Activated naive CD8-positive, alpha-beta T cell (primary cell): ENCODE data around the gene DAPK1.

ENCODE experiments used
- H3K27ac Mint-ChIP-seq: one replicate; pipeline ENCODE4 v1.8.0; 2021; ENCODE audit warnings: mixed read lengths
- H3K27me3 Mint-ChIP-seq: one replicate; pipeline ENCODE4 v1.8.0; 2021; ENCODE audit warnings: mixed read lengths
- H3K36me3 Mint-ChIP-seq: one replicate; pipeline ENCODE4 v1.8.0; 2021; ENCODE audit warnings: mixed read lengths
- H3K4me1 Mint-ChIP-seq: one replicate; pipeline ENCODE4 v1.8.0; 2021; ENCODE audit warnings: low read depth, mixed read lengths
- H3K4me3 Mint-ChIP-seq: one replicate; pipeline ENCODE4 v1.8.0; 2021; ENCODE audit warnings: mild to moderate bottlenecking, mixed read lengths
- H3K9me3 Mint-ChIP-seq: one replicate; pipeline ENCODE4 v1.8.0; 2021; ENCODE audit warnings: low read depth, mixed read lengths

The DAPK1 gene

DNA sequence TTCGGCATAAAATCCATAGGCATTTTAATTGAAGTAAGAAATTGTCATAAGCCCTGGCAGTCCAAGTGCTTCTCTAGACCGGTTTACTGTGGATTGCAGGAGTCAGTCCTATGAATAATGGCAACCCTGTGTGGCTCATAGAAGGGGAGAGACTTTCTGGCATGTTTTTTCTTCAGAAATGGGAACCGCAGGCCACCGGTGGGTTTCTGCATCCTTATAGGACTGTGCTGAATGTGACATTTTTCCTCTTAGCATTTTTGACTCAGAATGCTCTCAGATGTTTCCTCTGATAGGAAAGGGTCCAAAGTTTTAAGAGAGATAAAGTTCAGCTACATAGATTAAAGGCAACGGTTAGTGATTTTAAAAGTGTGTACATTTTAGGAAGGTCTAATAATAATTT lies 6.3 kb downstream of the DAPK1 start:
- Mint-ChIP-seq H3K27ac (no peak overlapping the region), H3K4me1 (peaks cover 11% of the 10 kb centered on the region), H3K9me3 (no peaks in the 10 kb centered on the region), H3K27me3 (peaks cover 10% of the 10 kb centered on the region), H3K4me3 (no peak overlapping the region), H3K36me3 (no peaks in the 10 kb centered on the region)

DNA sequence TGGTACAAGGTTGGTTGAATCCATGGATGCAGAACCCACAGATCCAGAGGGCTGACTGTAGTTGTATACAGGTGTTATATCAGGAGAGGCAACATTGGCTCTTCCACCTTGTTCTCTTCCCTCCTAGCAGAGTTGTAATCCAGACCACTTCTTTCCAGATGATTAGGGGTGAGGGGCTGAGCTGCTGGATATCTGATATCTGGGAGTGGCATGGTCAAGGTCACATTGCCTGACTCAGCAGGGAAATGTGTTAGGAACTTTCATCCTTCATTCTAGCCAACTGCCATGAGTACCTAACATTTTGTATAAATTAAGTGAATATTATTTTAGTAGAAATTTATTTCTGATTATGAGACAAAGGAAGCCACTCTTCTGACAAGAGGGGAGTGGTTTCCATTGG lies 7.3 kb downstream of the DAPK1 start:
- H3K4me3 Mint-ChIP-seq: no peak overlapping the region
- H3K36me3 Mint-ChIP-seq: no peaks in the 10 kb centered on the region
- no peaks in the 10 kb centered on the region for H3K9me3 Mint-ChIP-seq
- peaks cover 4% of the 10 kb centered on the region for H3K4me1 Mint-ChIP-seq
- H3K27me3 Mint-ChIP-seq: peaks cover 7% of the 10 kb centered on the region
- H3K27ac Mint-ChIP-seq: no peak overlapping the region

DNA sequence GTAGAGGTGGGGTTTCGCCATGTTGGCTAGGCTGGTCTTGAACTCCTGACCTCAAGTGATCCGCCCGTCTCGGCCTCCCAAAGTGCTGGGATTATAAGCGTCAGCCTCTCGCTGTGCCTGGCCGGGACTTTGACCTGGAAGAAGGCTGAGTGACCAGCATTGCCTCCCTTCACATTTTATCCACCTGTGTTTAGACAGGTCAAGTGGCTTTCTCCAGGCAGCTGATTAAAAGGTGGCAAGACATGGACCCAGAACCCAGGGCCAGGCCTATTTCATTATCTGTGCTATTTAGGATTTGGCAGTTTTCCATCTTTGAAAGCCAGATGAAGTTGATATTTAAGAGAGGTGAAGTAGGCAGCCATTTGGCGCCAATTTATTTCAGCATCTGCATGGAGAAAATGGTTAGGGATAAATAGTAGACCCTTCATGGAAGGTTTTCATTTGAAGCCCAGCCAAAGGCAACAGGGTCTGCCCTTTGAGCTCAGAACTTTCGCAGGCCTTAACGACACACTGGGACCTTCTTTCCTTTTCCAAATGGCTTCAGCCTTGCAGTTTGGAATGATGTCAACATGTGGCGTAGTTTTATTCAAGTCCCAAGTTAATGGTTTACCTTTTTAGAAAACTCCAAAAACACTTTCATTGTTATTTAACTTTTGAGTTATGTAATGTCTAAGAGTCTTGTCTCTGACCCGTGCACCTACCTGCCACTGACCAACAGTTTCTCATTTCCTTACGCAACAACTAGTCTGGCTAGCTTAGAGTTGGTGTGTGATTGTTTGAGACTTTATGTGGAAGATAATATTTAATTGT lies 8.4 kb downstream of the DAPK1 start:
- Mint-ChIP-seq H3K27ac (no peak overlapping the region), H3K36me3 (no peaks in the 10 kb centered on the region), H3K4me3 (no peak overlapping the region), H3K4me1 (no peaks in the 10 kb centered on the region), H3K27me3 (peaks cover 5% of the 10 kb centered on the region), H3K9me3 (no peaks in the 10 kb centered on the region)

DNA sequence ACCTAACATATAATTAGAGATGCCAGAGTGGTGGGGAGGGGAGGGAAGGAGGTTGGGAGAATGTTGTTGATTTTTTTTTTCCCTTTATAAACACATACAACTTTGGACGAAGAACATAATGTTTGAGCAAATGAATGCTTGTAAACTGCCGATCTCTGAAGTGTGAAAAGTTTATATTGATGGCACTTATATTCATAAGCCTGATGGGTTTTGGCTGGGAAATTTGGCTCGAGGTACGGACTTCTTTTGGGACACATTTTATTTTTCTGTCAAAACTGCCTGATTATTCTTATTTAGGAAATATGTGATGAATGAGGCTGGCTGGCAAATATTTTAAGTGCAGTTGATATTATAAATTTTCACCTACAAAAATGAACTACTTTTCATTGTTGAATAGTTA lies 9.9 kb downstream of the DAPK1 start:
- H3K9me3 Mint-ChIP-seq: no peaks in the 10 kb centered on the region

DNA sequence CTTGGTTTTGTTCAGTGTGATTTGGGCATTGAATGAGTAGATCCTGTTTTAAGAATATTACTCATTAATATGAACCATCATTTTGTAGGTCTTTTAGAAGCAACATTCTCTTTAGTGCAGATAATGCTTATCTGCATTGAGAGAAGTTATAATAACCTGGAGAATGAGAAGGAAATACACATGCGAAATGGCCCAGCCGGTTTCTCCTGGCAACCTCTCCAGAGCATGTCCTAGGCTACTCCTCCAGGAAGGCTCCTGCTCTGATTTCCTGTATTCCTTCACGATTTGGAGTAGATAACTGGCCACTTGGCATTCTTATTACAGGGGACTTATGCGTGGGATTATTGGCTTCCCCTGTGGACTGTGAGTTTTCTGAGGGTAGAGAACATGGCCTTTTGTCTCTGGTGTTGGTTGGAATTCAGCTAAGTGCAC lies 12.6 kb downstream of the DAPK1 start:
- no peaks in the 10 kb centered on the region for H3K9me3 Mint-ChIP-seq
- H3K27me3 Mint-ChIP-seq: peaks cover under 1% of the 10 kb centered on the region
- H3K4me3 Mint-ChIP-seq: no peak overlapping the region
- no peaks in the 10 kb centered on the region for H3K36me3 Mint-ChIP-seq
- no peak overlapping the region for H3K27ac Mint-ChIP-seq
- H3K4me1 Mint-ChIP-seq: no peaks in the 10 kb centered on the region

More for the DNA sequence above, 9.9 kb downstream of the DAPK1 start:
- Mint-ChIP-seq H3K36me3 (no peaks in the 10 kb centered on the region), H3K27me3 (peaks cover 3% of the 10 kb centered on the region), H3K27ac (no peak overlapping the region), H3K4me3 (no peak overlapping the region), H3K4me1 (no peaks in the 10 kb centered on the region)

DNA sequence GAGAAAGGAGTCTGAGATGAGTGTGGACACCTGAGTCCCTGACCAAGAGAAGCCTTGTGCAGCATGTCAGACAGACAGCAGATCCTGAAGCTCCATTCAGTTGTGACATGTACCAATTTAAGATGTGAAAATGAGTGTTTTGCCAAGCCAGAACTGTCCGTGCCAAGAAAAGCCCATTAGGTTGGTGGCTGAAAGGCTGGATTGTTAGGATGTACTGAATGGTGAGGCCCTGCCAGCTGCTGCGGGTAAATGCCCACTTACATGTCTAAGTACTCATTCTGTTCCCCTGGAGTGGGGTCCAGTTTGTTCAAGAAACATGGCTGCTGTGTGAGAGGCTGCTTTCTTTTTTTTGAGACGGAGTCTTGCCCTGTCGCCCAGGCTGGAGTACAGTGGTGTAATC lies 14.6 kb downstream of the DAPK1 start:
- Mint-ChIP-seq H3K27ac (no peak overlapping the region), H3K4me3 (no peak overlapping the region), H3K4me1 (no peaks in the 10 kb centered on the region), H3K9me3 (no peaks in the 10 kb centered on the region), H3K36me3 (no peaks in the 10 kb centered on the region), H3K27me3 (peaks cover 2% of the 10 kb centered on the region)

DNA sequence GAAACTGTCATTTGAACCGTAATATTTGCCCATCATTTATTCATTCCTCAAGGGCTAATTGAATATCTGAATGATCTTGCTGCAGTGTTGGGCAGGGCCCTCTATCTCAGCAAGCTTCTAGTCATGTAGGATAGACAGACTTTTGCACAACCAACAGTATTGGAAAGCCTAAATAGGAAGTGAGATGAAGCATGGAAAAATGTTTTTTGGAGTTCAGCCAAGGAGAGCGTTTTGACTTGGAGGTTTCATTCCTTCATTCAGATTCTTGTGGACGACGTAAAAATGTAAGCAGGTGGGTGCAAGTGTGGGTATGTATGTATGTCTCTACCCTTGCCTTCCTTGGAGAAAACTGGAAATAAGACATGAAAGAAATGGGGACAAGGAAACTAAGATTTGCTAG lies 15.5 kb downstream of the DAPK1 start:
- Mint-ChIP-seq H3K36me3 (no peaks in the 10 kb centered on the region), H3K4me3 (no peak overlapping the region), H3K27me3 (peaks cover 2% of the 10 kb centered on the region), H3K27ac (no peak overlapping the region), H3K9me3 (no peaks in the 10 kb centered on the region), H3K4me1 (no peaks in the 10 kb centered on the region)

DNA sequence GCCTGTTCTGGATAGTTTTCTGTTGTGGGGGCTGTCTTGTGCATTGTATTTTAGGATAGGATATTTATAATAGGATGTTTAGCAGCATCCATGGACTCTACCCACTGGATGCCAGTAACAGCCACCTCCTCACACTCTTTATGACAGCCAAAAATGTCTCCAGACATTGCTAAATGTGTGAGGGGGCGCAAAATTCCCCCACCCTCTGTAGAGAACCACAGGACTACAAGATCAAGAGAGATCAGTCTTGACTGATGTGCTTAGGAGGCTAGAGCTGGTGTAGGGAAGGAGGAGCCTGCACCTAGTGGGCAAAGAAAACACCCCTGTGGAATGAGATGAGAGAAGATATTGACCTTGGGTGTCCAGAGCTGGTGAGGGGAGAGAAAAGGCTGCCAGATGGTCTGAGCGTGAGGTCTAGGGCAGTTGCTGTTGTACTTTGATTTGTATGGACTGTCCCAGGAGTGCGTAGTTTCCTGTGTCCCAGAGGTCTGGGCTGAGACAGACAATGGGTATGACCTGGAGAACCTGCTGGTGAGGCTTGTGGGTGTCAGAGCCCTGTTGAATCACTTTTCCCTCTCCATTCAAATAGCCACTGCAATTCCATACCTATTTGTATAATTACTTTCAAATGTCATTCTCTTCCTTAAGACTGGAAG lies 16.3 kb downstream of the DAPK1 start:
- Mint-ChIP-seq H3K4me3 (no peak overlapping the region), H3K9me3 (no peaks in the 10 kb centered on the region), H3K27me3 (peaks cover 2% of the 10 kb centered on the region), H3K36me3 (no peaks in the 10 kb centered on the region), H3K27ac (no peak overlapping the region), H3K4me1 (no peaks in the 10 kb centered on the region)

DNA sequence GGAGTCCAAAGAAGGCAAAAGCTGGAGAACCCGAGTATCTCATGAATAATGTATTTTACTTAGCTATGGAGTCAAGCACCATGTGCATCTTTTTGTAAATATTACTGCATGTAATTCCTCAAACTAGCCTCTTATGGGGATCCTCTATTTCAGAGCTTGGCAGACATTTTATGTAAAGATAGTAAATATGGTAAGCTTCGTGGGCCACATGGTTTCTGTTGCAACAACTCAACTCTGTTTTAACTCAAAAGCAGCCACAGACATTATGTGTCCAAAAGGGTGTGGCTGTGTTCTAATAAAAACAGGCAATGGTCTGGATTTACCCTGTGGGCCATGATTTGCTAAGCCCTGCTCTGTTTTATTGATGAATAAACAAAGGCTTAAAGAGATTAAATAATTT lies 17.3 kb downstream of the DAPK1 start:
- Mint-ChIP-seq H3K36me3 (no peaks in the 10 kb centered on the region), H3K4me1 (peaks cover under 1% of the 10 kb centered on the region), H3K9me3 (no peaks in the 10 kb centered on the region), H3K4me3 (no peak overlapping the region), H3K27ac (no peak overlapping the region), H3K27me3 (peaks cover 2% of the 10 kb centered on the region)

DNA sequence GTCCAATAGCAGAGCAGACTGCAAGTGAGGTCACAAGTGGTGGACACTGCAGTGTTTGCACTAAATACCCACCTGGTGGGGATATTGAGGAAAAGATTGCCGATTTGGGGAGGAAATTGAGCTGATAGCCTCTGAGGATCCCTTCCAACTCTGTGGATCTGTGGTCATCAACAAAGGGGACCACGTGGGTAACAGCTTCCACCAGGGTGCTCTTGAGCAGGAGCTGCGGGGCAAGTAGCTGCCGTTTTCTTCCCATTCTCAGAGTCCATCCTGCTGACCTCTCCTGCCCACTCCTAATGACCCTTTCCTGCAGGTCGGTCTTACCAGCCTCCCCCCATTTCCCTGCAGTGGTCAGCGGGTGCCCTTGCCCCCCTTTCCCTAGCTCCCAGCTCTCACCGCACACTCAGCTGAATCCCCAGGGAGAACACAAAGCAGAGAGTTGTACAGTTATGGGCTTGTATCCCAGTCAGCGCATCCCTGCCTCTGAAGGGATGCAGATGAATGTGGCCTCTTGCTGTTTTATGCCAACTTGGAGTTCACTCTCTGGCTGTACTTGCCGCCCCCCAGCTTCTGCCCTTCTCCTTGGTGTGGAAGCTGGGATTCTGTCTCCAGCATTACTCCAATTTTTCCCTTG lies 18.0 kb downstream of the DAPK1 start:
- Mint-ChIP-seq H3K27ac (no peak overlapping the region), H3K27me3 (peaks cover 2% of the 10 kb centered on the region), H3K9me3 (no peaks in the 10 kb centered on the region), H3K4me1 (peaks cover 5% of the 10 kb centered on the region), H3K4me3 (no peak overlapping the region), H3K36me3 (no peaks in the 10 kb centered on the region)

DNA sequence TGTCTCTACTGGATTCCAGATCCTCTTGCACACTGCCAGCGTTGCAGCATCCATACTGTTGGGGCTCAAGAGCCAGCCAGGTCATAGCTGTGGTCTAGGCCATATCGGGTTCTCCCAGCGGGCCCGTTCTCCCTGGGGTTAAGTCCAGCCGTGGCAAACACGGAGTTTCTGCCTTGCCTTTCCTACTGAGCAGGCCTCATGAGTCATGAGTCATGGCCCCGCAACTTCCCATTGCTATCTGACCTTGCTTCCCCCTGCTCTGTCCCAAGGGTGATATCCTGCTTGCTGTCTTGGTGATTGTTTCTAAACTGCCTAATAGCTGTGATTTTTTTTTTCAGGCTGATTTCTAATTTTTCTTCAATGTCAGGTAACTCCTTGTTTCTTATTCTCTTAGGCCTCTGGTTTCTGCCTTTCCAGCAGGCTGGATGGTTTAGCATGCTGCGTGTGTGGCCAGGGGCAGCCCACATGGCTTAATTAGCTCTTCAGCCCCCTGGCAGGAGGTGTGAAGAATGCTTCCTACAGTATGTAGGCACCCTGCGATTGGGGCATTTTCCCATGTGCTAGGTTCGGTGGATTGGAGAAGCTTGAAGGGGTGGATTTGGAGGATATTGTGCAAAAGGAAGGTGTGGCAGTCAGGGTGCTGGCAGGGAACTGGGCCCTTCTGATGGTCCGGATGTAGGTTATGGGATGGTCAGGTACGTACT lies 18.7 kb downstream of the DAPK1 start:
- no peaks in the 10 kb centered on the region for H3K36me3 Mint-ChIP-seq
- H3K4me1 Mint-ChIP-seq: peaks cover 5% of the 10 kb centered on the region
- H3K27ac Mint-ChIP-seq: no peak overlapping the region
- H3K9me3 Mint-ChIP-seq: no peaks in the 10 kb centered on the region
- H3K27me3 Mint-ChIP-seq: peaks cover 2% of the 10 kb centered on the region
- no peak overlapping the region for H3K4me3 Mint-ChIP-seq

DNA sequence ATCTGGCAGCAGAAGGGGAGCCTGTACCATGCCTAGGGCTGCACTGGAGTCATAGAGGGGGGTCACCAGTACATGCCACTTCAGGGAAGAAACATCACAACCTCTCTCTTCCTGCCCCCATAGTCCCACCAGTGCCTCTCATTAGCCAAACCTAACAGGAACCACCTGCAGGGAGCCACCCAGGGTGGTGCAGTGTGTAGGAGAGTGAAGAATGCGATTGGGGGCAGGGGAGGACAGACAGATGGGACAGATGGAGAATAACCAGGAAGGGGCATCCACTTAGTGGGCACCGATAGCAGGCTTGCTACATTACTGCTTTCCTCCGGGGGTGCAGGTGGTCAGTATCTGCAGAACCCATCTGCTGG lies 19.2 kb downstream of the DAPK1 start:
- Mint-ChIP-seq H3K27me3 (peaks cover 2% of the 10 kb centered on the region), H3K36me3 (no peaks in the 10 kb centered on the region), H3K9me3 (no peaks in the 10 kb centered on the region), H3K4me1 (peaks cover 5% of the 10 kb centered on the region), H3K27ac (no peak overlapping the region), H3K4me3 (no peak overlapping the region)

DNA sequence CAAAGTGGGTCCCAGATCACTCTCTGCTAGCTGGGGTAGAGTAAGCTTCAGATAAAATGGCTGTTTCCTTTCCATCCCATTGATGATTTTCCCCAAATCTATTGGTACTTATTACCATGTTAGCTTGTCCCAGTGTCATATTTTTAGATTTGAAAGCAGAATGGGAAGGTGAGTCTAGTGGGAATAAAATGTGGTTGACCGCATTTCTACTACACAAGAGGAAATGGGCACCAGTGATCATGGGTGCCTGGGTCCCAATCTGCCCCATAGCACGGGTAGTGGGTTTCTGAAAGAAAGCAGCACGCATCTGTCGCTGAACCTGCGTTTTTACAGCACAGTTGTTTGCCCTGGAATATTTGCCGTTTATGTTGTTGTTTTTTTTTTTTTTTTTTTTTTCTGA lies 20.1 kb downstream of the DAPK1 start:
- Mint-ChIP-seq H3K27me3 (peaks cover 2% of the 10 kb centered on the region), H3K4me3 (no peak overlapping the region)

DNA sequence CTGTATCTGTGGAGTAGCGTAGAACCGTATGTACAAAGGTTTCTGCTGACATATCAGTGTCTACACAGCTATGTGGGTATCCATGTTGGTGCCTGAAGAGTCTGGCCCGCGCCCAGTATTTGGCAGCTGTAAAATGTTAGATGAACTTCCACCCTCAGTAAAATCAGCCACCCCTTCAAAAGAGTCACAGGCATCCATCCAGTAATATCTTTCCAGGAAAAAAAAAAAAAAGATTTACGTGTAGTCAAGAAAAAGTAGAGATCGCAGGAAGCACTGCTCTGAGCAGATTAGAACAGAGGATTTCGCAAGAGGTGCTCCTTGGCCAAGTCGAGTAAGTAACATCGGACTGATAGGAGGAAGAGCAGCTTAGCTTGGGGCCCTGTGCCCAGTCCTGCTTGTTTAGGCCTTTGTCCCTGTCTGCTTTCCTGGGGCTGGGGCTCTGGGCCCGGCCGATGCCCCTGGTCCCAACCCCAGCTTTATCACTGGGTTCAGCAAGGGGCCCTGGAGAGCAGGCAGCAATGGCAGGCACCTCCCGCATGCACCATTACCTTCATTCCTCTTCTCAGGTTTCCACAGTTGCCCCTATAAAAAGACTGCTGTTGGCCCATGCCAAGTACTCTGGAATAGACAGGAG lies 21.2 kb downstream of the DAPK1 start:
- Mint-ChIP-seq H3K27ac (no peak overlapping the region), H3K4me1 (peaks cover 5% of the 10 kb centered on the region), H3K4me3 (no peak overlapping the region), H3K27me3 (peaks cover 2% of the 10 kb centered on the region), H3K36me3 (no peaks in the 10 kb centered on the region), H3K9me3 (no peaks in the 10 kb centered on the region)

More for the DNA sequence above, 20.1 kb downstream of the DAPK1 start:
- Mint-ChIP-seq H3K27ac (no peak overlapping the region), H3K9me3 (no peaks in the 10 kb centered on the region), H3K36me3 (no peaks in the 10 kb centered on the region), H3K4me1 (peaks cover 5% of the 10 kb centered on the region)
